ENCODE measurements around the gene SNRPD2. TPM values are rescaled to one million over a fixed set of nuclear protein-coding genes. Genes with fewer than 3 reads are reported as not detected.

Gene SNRPD2
- total RNA-seq, 1 donor: 325 TPM

- no peak for TF ChIP-seq CTCF (IDR thresholded peaks at IDR 0.05; ENCODE audit: insufficient read depth, low read length)
- no peak overlapping the region for H3K4me3 ChIP-seq (ENCODE audit: low read depth, low read length)
- DNase-seq (ENCODE audit: low read depth): no peak
Observed at GRCh38 chr19:45653634-45654033, 38.1 kb downstream of the SNRPD2 start.

GRCh38 chr19:45650722-45651121 is 41.0 kb downstream of the SNRPD2 start:
- no peak overlapping the region for H3K4me3 ChIP-seq (ENCODE audit: low read depth, low read length)
- TF ChIP-seq CTCF (IDR thresholded peaks at IDR 0.05; ENCODE audit: insufficient read depth, low read length): no peak
- no peak for DNase-seq (ENCODE audit: low read depth)

GRCh38 chr19:45646345-45646698 is 45.4 kb downstream of the SNRPD2 start:
- no peak for TF ChIP-seq CTCF (IDR thresholded peaks at IDR 0.05; ENCODE audit: insufficient read depth, low read length)
- no peak overlapping the region for H3K4me3 ChIP-seq (ENCODE audit: low read depth, low read length)
- DNase-seq (ENCODE audit: low read depth): no peak

- H3K4me3 ChIP-seq (ENCODE audit: low read depth, low read length): peak overlapping the region; percentile 55
- peak; percentile 69 for DNase-seq (ENCODE audit: low read depth)
- no peak for TF ChIP-seq CTCF (IDR thresholded peaks at IDR 0.05; ENCODE audit: insufficient read depth, low read length)
Observed at GRCh38 chr19:45645631-45646344, 46.0 kb downstream of the SNRPD2 start.

GRCh38 chr19:45645068-45645630 is 46.6 kb downstream of the SNRPD2 start:
- peak overlapping the region; percentile 40 for H3K4me3 ChIP-seq (ENCODE audit: low read depth, low read length)
- no peak for TF ChIP-seq CTCF (IDR thresholded peaks at IDR 0.05; ENCODE audit: insufficient read depth, low read length)
- no peak for DNase-seq (ENCODE audit: low read depth)

GRCh38 chr19:45643927-45644771 is 47.6 kb downstream of the SNRPD2 start:
- TF ChIP-seq CTCF (IDR thresholded peaks at IDR 0.05; ENCODE audit: insufficient read depth, low read length): no peak
- no peak overlapping the region for H3K4me3 ChIP-seq (ENCODE audit: low read depth, low read length)
- no peak for DNase-seq (ENCODE audit: low read depth)

Measured in fibroblast of the aortic adventitia (primary cell).